Measurements from ENCODE around the gene LSMEM2.
"Not testable (repeated sequence)": the region's sequence is repeated elsewhere in the genome, so short reads cannot be mapped to it uniquely, and the experiment has no call there.

Gene LSMEM2

DNA sequence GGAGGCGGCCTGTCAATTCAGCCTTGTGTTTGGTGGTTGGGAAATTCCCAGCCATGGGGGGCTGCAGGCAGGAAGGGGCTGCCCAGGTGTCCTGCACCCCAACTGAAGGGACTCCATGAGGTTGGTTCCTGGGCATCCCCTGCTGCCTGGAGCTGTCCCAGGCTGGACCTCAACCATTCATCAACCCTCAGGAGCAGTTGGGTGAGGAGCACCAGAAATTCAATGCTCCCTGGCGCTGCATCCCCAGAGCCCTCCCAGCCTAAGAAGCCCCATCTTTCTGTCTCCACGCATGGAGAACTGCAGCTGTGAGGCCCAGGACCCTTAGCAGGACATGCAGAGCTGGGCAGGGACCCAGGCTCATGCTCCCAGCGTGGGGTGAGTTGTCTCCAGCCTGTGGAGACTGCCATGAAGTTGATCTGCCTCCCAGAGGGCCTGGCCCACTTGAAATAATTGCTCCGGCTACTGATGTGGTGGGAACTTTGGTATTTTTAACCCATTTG lies 17.9 kb upstream of the LSMEM2 start:
- peak overlapping the region; percentile 76 for H3K9ac ChIP-seq (ENCODE audit: low read depth, low read length)
- peak overlapping the region; percentile 49 for H3K4me3 ChIP-seq (ENCODE audit: low read depth, low read length)
- no peaks in the 10 kb centered on the region for H3K9me3 ChIP-seq (ENCODE audit: control insufficient read depth, insufficient read depth, low read length)

DNA sequence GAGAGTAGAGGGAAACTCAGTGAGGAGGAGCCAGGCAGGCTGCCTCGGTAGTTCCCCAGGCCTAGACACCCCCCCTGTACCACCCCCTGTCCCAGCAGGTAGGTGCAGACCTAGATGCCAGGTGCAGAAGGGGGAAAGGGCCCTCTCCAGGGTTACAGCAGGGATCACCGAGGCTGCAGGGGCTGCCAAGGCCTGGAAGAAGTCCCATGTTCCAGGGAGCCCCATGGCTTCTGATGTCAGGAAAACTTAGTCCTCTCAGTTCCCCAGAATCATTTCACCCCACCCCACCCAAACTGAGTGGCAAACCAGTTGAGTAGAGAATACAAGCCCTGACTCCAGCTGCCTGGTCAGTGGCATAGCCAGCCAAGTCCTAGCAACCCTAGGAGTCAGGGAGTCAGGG lies 17.4 kb upstream of the LSMEM2 start:
- Histone ChIP-seq H3K36me3 (ENCODE audit: control insufficient read depth, insufficient read depth, low read length) (peaks cover 21% of the 10 kb centered on the region), H3K27me3 (ENCODE audit: control insufficient read depth, insufficient read depth, low read length) (no peaks in the 10 kb centered on the region), H3K4me1 (ENCODE audit: control insufficient read depth, insufficient read depth, low read length) (peaks cover 12% of the 10 kb centered on the region), H3K9me3 (ENCODE audit: control insufficient read depth, insufficient read depth, low read length) (no peaks in the 10 kb centered on the region), H3K4me3 (ENCODE audit: low read depth, low read length) (no peak overlapping the region), H3K9ac (ENCODE audit: low read depth, low read length) (no peak overlapping the region)

More for the DNA sequence above, 17.9 kb upstream of the LSMEM2 start:
- no peaks in the 10 kb centered on the region for H3K27me3 ChIP-seq (ENCODE audit: control insufficient read depth, insufficient read depth, low read length)
- H3K4me1 ChIP-seq (ENCODE audit: control insufficient read depth, insufficient read depth, low read length): peaks cover 12% of the 10 kb centered on the region
- peaks cover 26% of the 10 kb centered on the region for H3K36me3 ChIP-seq (ENCODE audit: control insufficient read depth, insufficient read depth, low read length)

DNA sequence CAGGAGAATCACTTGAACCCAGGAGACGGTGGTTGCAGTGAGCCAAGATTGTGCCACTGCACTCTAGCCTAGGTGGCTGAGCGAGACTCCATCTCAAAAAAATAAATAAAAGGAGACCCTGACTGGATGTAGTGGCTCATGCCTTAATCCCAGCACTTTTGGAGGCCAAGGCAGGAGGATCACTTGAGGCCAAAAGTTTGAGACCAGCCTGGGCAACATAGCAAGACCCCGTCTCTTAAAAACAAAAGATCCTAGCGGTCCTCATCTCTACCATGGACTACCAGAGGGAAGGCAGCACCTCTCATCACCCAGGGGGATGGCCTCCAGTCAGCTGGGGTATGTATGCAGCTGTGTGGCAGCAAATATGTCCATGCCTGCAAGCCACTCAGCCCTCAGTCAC lies 16.7 kb upstream of the LSMEM2 start:
- Histone ChIP-seq H3K36me3 (ENCODE audit: control insufficient read depth, insufficient read depth, low read length) (peaks cover 14% of the 10 kb centered on the region), H3K4me1 (ENCODE audit: control insufficient read depth, insufficient read depth, low read length) (peaks cover 12% of the 10 kb centered on the region)
- H3K9me3 ChIP-seq (ENCODE audit: control insufficient read depth, insufficient read depth, low read length); H3K9ac ChIP-seq (ENCODE audit: low read depth, low read length); H3K4me3 ChIP-seq (ENCODE audit: low read depth, low read length); H3K27me3 ChIP-seq (ENCODE audit: control insufficient read depth, insufficient read depth, low read length): not testable (repeated sequence)

DNA sequence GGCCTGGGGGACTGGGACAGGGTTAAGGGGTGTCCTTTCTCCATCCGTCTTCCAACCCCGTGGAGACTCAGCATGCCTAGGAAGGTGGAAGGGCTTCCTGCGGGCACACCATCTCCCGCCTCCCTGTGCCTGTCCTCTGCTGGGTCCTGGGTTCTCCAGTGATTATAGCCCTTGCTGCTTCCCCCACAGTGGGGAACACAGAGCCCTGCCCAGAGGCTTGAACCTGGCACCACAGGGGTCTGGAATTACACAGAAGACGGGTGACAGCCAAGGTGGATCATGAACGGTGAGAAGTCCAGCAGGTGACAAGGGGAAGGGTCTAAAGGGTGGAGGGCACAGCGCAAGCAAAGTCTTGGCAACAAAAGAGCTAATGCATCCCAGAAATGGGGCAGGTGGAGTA lies 16.1 kb upstream of the LSMEM2 start:
- Histone ChIP-seq H3K36me3 (ENCODE audit: control insufficient read depth, insufficient read depth, low read length) (peaks cover 9% of the 10 kb centered on the region), H3K4me1 (ENCODE audit: control insufficient read depth, insufficient read depth, low read length) (peaks cover 15% of the 10 kb centered on the region), H3K9ac (ENCODE audit: low read depth, low read length) (no peak overlapping the region), H3K4me3 (ENCODE audit: low read depth, low read length) (no peak overlapping the region), H3K27me3 (ENCODE audit: control insufficient read depth, insufficient read depth, low read length) (no peaks in the 10 kb centered on the region), H3K9me3 (ENCODE audit: control insufficient read depth, insufficient read depth, low read length) (no peaks in the 10 kb centered on the region)

DNA sequence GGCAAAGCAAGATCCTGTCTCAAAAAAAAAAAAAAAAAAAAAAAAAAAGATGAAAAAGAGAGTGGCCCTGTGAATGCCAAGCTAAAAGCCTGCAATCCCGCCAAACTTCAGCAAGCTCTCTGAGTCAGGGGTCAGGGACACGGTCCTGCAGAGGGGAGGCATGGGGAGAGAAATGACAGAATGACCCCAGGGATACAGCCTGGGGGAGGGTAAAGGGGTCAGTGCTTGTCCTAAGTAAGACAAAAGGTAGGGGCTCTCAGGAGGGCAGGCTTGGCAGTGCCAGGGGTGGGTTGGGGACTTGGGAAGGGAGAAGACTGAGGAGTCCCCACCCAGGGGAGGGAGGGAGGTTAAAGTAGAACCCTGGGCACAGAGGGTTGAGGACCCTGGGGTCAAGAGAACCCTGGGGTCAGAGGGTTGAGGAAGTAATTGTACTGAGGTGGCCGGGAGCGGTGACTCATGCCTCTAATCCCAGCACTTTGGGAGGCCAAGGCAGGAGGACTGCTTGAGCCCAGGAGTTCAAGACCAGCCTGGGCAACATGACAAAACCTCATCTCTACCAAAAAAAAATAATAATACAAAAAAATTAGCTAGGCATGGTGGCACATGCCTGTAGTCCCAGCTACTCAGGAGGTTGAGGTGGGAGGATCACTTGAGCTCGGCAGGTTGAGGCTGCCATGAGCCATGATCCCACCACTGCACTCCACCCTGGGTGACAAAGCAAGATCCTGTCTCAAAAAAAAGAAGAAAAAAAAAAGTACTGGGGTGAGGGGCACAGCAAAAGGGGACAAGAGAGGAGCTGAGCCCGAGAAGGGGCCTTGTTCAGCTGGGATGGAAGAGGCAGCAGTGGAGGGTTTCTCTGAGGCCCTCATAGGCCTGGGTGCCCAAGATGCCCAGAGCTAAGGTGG lies 15.2 kb upstream of the LSMEM2 start:
- H3K36me3 ChIP-seq (ENCODE audit: control insufficient read depth, insufficient read depth, low read length): no peaks in the 10 kb centered on the region
- H3K4me3 ChIP-seq (ENCODE audit: low read depth, low read length): peak overlapping the region; percentile 22
- H3K9me3 ChIP-seq (ENCODE audit: control insufficient read depth, insufficient read depth, low read length): no peaks in the 10 kb centered on the region
- peaks cover 20% of the 10 kb centered on the region for H3K4me1 ChIP-seq (ENCODE audit: control insufficient read depth, insufficient read depth, low read length)
- H3K9ac ChIP-seq (ENCODE audit: low read depth, low read length): peak overlapping the region; percentile 81
- H3K27me3 ChIP-seq (ENCODE audit: control insufficient read depth, insufficient read depth, low read length): no peaks in the 10 kb centered on the region

DNA sequence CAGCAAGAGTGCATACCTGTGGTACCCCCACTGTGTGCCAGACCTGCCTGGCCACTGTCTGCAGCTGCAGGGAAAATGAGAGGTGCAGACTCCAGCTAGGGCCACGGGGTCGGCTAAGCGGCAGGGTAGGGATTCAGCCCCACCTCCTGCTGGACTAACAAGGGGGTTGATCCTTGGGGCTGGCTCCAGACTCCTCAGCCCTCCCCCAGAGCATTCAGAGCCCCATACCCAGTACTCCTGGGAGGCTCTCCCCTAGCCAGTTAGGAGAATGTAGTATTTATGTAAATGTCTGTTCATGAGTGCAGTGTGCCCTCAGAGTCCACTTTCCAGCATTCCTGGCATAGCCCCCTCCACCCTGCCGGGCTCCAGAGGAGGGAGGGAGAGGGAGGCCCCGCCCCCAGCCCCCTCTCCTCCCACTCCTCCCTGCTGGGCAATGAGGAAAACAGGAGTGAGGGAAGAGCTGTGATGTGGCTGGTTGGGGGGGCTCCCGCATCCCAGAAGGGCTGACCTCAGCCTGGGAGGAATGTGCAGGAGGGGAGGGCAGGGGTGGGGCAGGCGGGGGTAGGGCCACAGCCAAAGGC lies 14.4 kb upstream of the LSMEM2 start:
- peak overlapping the region; percentile 81 for H3K9ac ChIP-seq (ENCODE audit: low read depth, low read length)
- peaks cover 24% of the 10 kb centered on the region for H3K4me1 ChIP-seq (ENCODE audit: control insufficient read depth, insufficient read depth, low read length)
- H3K36me3 ChIP-seq (ENCODE audit: control insufficient read depth, insufficient read depth, low read length): no peaks in the 10 kb centered on the region
- peak overlapping the region; percentile 22 for H3K4me3 ChIP-seq (ENCODE audit: low read depth, low read length)
- no peaks in the 10 kb centered on the region for H3K27me3 ChIP-seq (ENCODE audit: control insufficient read depth, insufficient read depth, low read length)
- H3K9me3 ChIP-seq (ENCODE audit: control insufficient read depth, insufficient read depth, low read length): no peaks in the 10 kb centered on the region

DNA sequence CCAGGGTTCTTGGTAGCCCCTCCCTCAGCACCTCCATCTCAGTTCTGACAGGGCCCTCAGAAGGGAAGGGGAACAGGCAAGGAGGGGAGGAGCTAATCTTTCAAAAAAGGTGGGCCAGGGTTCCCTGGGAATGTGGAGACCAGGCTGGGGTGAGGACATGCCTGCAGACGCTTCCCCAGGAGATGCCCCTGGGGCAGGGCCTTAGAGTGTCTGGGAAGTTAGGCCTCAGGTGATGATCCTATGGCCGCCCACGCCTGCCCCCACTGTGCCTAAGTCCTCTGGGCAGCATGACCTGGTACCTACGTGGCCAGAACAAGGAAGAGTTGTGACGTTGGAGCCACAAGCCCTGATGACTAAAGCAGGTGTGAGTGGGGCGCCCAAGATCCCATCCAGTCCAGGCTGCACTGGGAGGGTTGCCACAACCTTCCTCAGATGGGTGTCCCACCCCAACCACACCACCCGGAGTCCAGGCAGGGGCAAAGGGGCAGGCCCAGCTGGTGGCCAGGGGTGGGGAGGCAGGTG lies 13.9 kb upstream of the LSMEM2 start:
- H3K27me3 ChIP-seq (ENCODE audit: control insufficient read depth, insufficient read depth, low read length): no peaks in the 10 kb centered on the region
- H3K4me1 ChIP-seq (ENCODE audit: control insufficient read depth, insufficient read depth, low read length): peaks cover 26% of the 10 kb centered on the region
- peak overlapping the region; percentile 47 for H3K9ac ChIP-seq (ENCODE audit: low read depth, low read length)
- no peaks in the 10 kb centered on the region for H3K9me3 ChIP-seq (ENCODE audit: control insufficient read depth, insufficient read depth, low read length)
- H3K4me3 ChIP-seq (ENCODE audit: low read depth, low read length): peak overlapping the region; percentile 22
- no peaks in the 10 kb centered on the region for H3K36me3 ChIP-seq (ENCODE audit: control insufficient read depth, insufficient read depth, low read length)

DNA sequence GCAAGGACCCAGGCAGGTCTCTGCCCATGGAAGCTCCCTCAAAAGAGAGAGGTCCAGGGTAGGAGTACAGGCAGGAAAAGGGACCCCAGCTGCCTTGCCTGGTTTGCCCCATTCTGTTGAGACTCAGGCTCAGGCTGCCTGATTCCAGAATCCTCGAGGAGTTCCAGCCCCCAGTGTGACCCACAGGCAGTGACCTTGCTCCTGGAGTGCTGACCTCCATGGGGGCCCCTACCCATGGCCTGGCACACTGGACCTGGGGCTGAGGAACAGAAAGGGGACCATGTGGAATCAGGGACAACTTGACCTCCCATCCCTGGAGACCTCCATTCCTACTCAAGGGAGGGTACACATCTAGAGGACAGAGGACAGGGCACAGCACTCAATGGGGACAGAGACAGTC lies 13.3 kb upstream of the LSMEM2 start:
- Histone ChIP-seq H3K4me3 (ENCODE audit: low read depth, low read length) (no peak overlapping the region), H3K9me3 (ENCODE audit: control insufficient read depth, insufficient read depth, low read length) (no peaks in the 10 kb centered on the region), H3K9ac (ENCODE audit: low read depth, low read length) (no peak overlapping the region), H3K36me3 (ENCODE audit: control insufficient read depth, insufficient read depth, low read length) (no peaks in the 10 kb centered on the region), H3K4me1 (ENCODE audit: control insufficient read depth, insufficient read depth, low read length) (peaks cover 26% of the 10 kb centered on the region), H3K27me3 (ENCODE audit: control insufficient read depth, insufficient read depth, low read length) (no peaks in the 10 kb centered on the region)

DNA sequence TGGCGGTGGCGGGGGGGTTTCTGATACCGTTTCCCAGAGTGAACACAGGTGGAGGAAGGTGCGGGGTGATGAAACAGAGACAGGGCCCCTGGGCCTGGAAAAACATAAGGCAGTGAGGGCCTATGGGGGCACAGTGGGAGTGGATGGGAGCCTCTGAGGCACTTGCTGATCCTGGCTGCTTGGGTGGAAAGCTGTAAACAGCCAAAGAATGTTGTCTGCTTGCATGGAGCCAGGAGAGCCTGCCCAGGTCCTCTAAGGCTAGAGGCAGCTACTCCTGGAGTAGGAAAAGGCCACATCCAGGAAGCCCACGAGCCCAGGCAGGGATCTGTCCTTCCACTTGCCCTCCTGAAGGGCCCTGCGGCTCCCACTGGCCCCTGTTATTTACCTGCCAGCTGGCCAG lies 12.9 kb upstream of the LSMEM2 start:
- peaks cover 4% of the 10 kb centered on the region for H3K36me3 ChIP-seq (ENCODE audit: control insufficient read depth, insufficient read depth, low read length)
- H3K27me3 ChIP-seq (ENCODE audit: control insufficient read depth, insufficient read depth, low read length): no peaks in the 10 kb centered on the region
- peaks cover 26% of the 10 kb centered on the region for H3K4me1 ChIP-seq (ENCODE audit: control insufficient read depth, insufficient read depth, low read length)
- no peak overlapping the region for H3K9ac ChIP-seq (ENCODE audit: low read depth, low read length)
- no peak overlapping the region for H3K4me3 ChIP-seq (ENCODE audit: low read depth, low read length)
- H3K9me3 ChIP-seq (ENCODE audit: control insufficient read depth, insufficient read depth, low read length): no peaks in the 10 kb centered on the region

DNA sequence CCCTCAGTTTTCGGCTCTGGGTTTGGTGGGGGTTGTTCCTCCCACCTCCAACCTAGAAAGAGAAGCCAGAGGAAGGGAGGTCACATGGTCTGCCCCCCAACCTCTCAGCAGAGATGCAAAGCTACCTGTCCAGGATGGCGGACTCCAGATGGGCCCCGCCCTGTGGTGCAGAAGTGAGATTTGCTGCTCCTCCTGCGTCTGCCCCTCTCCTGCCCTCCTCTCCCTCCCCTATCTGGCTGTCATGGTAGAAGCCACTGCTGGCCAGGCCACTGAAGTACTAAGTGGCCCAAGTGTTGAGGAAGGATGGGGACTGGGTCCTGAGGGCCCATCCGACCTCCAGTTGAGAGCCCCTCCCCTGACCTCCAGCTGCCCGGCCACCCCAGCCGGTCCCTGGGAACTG lies 12.1 kb upstream of the LSMEM2 start:
- Histone ChIP-seq H3K36me3 (ENCODE audit: control insufficient read depth, insufficient read depth, low read length) (peaks cover 4% of the 10 kb centered on the region), H3K4me3 (ENCODE audit: low read depth, low read length) (peak overlapping the region; percentile 8), H3K9ac (ENCODE audit: low read depth, low read length) (peak overlapping the region; percentile 12), H3K9me3 (ENCODE audit: control insufficient read depth, insufficient read depth, low read length) (no peaks in the 10 kb centered on the region), H3K27me3 (ENCODE audit: control insufficient read depth, insufficient read depth, low read length) (no peaks in the 10 kb centered on the region), H3K4me1 (ENCODE audit: control insufficient read depth, insufficient read depth, low read length) (peaks cover 26% of the 10 kb centered on the region)

DNA sequence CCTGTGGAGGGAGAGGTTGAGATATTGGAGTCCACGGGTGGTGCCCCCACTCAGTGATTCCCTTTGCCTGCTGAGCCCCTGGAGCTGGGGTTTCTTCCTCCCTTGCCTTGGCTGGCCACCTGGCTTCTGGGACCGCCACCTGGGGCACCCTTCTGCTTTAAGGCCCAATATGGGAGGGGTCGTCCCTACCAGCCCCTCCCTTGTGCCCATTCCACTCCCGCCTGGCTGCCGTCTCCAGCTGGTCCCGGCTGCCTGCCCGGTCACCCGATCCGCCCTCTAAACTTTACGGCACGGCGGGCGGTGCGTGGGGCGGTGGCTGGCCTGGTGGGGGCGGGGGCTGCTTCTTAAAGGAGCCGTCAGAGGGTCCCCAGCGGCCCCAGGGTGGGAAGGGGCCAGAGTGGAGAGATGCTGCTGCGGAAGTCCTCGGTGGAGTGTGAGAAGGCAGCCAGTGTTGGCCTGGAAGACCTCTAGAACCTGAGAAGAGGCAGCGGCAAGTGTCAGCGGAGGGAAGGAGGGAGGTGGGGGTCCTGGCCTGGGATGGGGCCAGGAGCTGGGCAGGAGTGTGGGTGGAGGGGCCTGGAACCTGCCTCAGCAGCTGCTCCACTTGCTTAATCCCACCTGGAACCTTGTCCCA lies 11.5 kb upstream of the LSMEM2 start:
- Histone ChIP-seq H3K9me3 (ENCODE audit: control insufficient read depth, insufficient read depth, low read length) (no peaks in the 10 kb centered on the region), H3K4me3 (ENCODE audit: low read depth, low read length) (peak overlapping the region; percentile 18), H3K36me3 (ENCODE audit: control insufficient read depth, insufficient read depth, low read length) (peaks cover 4% of the 10 kb centered on the region), H3K9ac (ENCODE audit: low read depth, low read length) (peak overlapping the region; percentile 12), H3K4me1 (ENCODE audit: control insufficient read depth, insufficient read depth, low read length) (peaks cover 26% of the 10 kb centered on the region), H3K27me3 (ENCODE audit: control insufficient read depth, insufficient read depth, low read length) (no peaks in the 10 kb centered on the region)

Data from iPS-15b (cell line).